H1 (cell line): ENCODE results near the gene CHMP6. TPM values are rescaled to one million over a fixed set of nuclear protein-coding genes. Genes with fewer than 3 reads are reported as not detected.
A peak's percentile ranks its signal among the peaks of the same experiment; 100 is the strongest.

Experiments used
- CTCF ChIA-PET: fragments of 300-600 bp; sonication (Branson Sonifier 250); formaldehyde crosslinking; loops from one replicate; lab custom pipeline; 2021; ENCODE audit not compliant: partially characterized antibody; lab: Charles Lee
- POLR2A ChIA-PET: fragments of 300-600 bp; sonication (Branson Sonifier 250); formaldehyde crosslinking; loops from one replicate; lab custom pipeline; 2021; ENCODE audit warnings: inconsistent platforms; ENCODE audit not compliant: partially characterized antibody; lab: Charles Lee
- DNase-seq, 2 experiments: peaks; one replicate each; pipeline versions ENCODE4 v3.0.0 to v3.0.0-alpha.2; 2010 to 2022; ENCODE audit warnings: low spot score in 2 of 2, low read depth in 1 of 2, mixed read lengths in 1 of 2
- FAIRE-seq: peaks from 2 replicates; lab custom pipeline; 2011; peaks lifted over from hg19 to GRCh38; lab: Jason Lieb, UNC
- H2AFZ ChIP-seq: 2 replicates; pipeline ENCODE4 v1.8.1; 2012; ENCODE audit warnings: low read length, inconsistent platforms
- H2AK5ac ChIP-seq: 2 replicates; pipeline ENCODE4 v1.6.1; 2013; ENCODE audit warnings: low read depth, low read length
- H2BK120ac ChIP-seq: replicated peaks from 2 replicates; pipeline ENCODE3; 2013; ENCODE audit warnings: low read depth, low read length, inconsistent platforms
- H2BK12ac ChIP-seq: 2 replicates; pipeline ENCODE4 v1.6.1; 2013; ENCODE audit warnings: low read depth, low read length
- H2BK15ac ChIP-seq: 2 replicates; pipeline ENCODE4 v1.6.1; 2013; ENCODE audit warnings: low read length
- H2BK20ac ChIP-seq: 2 replicates; pipeline ENCODE4 v1.6.1; 2013; ENCODE audit warnings: low read length
- H2BK5ac ChIP-seq: 2 replicates; pipeline ENCODE4 v1.6.1; 2013; ENCODE audit warnings: low read depth, low read length
- H3K14ac ChIP-seq: 2 replicates; pipeline ENCODE4 v1.6.1; 2013; ENCODE audit warnings: inconsistent platforms; ENCODE audit not compliant: insufficient read length
- H3K18ac ChIP-seq: 2 replicates; pipeline ENCODE4 v1.6.1; 2013; ENCODE audit warnings: low read length; ENCODE audit errors: extremely low read depth
- H3K23ac ChIP-seq: 2 replicates; pipeline ENCODE4 v1.6.1; 2013; ENCODE audit warnings: inconsistent platforms; ENCODE audit not compliant: insufficient read length
- H3K23me2 ChIP-seq: 2 replicates; pipeline ENCODE4 v1.6.1; 2013; ENCODE audit warnings: low read depth, low read length
- H3K27ac ChIP-seq: 2 replicates; pipeline ENCODE4 v1.6.1; 2011; ENCODE audit warnings: low read depth, low read length, inconsistent platforms
- H3K27me3 ChIP-seq, 4 experiments: replicated peaks in 1 of 4; 1 replicate in 1 of 4; 2 replicates in 3 of 4; pipeline versions ENCODE4 v1.6.1 to v1.8.1; 2011 to 2013; ENCODE audit warnings: low read length in 3 of 4, mild to moderate bottlenecking in 3 of 4, inconsistent platforms in 2 of 4, mixed read lengths in 2 of 4, moderate library complexity in 1 of 4; ENCODE audit not compliant: control insufficient read depth in 3 of 4, insufficient read depth in 3 of 4; ENCODE audit errors: extremely low read depth in 1 of 4
- H3K36me3 ChIP-seq, 4 experiments: 2 replicates each; pipeline versions ENCODE4 v1.6.1 to v1.8.1; 2011 to 2013; ENCODE audit warnings: mild to moderate bottlenecking in 4 of 4, low read length in 3 of 4, moderate library complexity in 2 of 4, control low read depth in 1 of 4, inconsistent platforms in 1 of 4; ENCODE audit not compliant: insufficient read depth in 4 of 4, control insufficient read depth in 2 of 4
- H3K4ac ChIP-seq: replicated peaks from 2 replicates; pipeline ENCODE3; 2013; ENCODE audit warnings: low read length, low read depth, mixed read lengths, inconsistent platforms; ENCODE audit not compliant: insufficient read length
- H3K4me1 ChIP-seq, 4 experiments: replicated peaks in 1 of 4; 1 replicate in 1 of 4; 2 replicates in 3 of 4; pipeline versions ENCODE4 v1.6.1 to v1.8.1; 2011 to 2013; ENCODE audit warnings: low read length in 3 of 4, inconsistent platforms in 2 of 4, mixed read lengths in 1 of 4; ENCODE audit not compliant: insufficient read depth in 4 of 4, control insufficient read depth in 3 of 4
- H3K4me2 ChIP-seq, 2 experiments: 2 replicates each; pipeline versions ENCODE4 v1.6.1 to v1.8.1; 2011 to 2013; ENCODE audit warnings: low read depth in 2 of 2, low read length in 2 of 2, control low read depth in 1 of 2, inconsistent platforms in 1 of 2, mild to moderate bottlenecking in 1 of 2; ENCODE audit not compliant: insufficient read depth in 1 of 2
- H3K4me3 ChIP-seq, 4 experiments: fragments of 200-600, 300-600 bp in 1 of 4; sonication (generic), shearing (Covaris generic), sonication (Bioruptor Twin) in 1 of 4; 2 replicates each; pipeline versions ENCODE4 v1.5.1 to v1.8.1; 2011 to 2016; ENCODE audit warnings: low read length in 4 of 4, low read depth in 3 of 4, control low read depth in 2 of 4, inconsistent platforms in 2 of 4, mild to moderate bottlenecking in 2 of 4, mixed read lengths in 1 of 4, moderate library complexity in 1 of 4; ENCODE audit not compliant: insufficient read depth in 2 of 4; ENCODE audit errors: extremely low read depth in 1 of 4
- H3K56ac ChIP-seq: replicated peaks from 2 replicates; pipeline ENCODE3; 2013; ENCODE audit warnings: low read depth, mild to moderate bottlenecking, mixed read lengths, low read length, inconsistent platforms; ENCODE audit not compliant: insufficient read length
- H3K79me1 ChIP-seq: 2 replicates; pipeline ENCODE4 v1.6.1; 2013; ENCODE audit warnings: low read depth, low read length, control low read depth
- H3K79me2 ChIP-seq, 2 experiments: 2 replicates each; pipeline versions ENCODE4 v1.6.1 to v1.8.1; 2012 to 2013; ENCODE audit warnings: low read length in 2 of 2, mild to moderate bottlenecking in 2 of 2, inconsistent platforms in 1 of 2; ENCODE audit not compliant: insufficient read depth in 2 of 2, control insufficient read depth in 1 of 2
- H3K9ac ChIP-seq, 4 experiments: replicated peaks in 1 of 4; 1 replicate in 1 of 4; 2 replicates in 3 of 4; pipeline versions ENCODE4 v1.6.1 to v1.8.1; 2011 to 2013; ENCODE audit warnings: low read depth in 3 of 4, low read length in 3 of 4, control low read depth in 2 of 4, mild to moderate bottlenecking in 2 of 4, moderate library complexity in 2 of 4, inconsistent platforms in 1 of 4; ENCODE audit errors: extremely low read depth in 1 of 4
- H3K9me3 ChIP-seq, 2 experiments: 2 replicates each; pipeline versions ENCODE4 v1.6.1 to v1.8.1; 2012 to 2013; ENCODE audit warnings: mild to moderate bottlenecking in 2 of 2, moderate library complexity in 2 of 2, control low read depth in 1 of 2, inconsistent platforms in 1 of 2, low read depth in 1 of 2, low read length in 1 of 2, mixed read lengths in 1 of 2; ENCODE audit not compliant: insufficient read depth in 2 of 2
- H4K20me1 ChIP-seq, 2 experiments: replicated peaks in 1 of 2; 2 replicates each; pipeline versions ENCODE3 to v1.8.1; 2011 to 2013; ENCODE audit warnings: inconsistent platforms in 2 of 2, low read length in 2 of 2, mild to moderate bottlenecking in 1 of 2; ENCODE audit not compliant: insufficient read depth in 2 of 2, control insufficient read depth in 1 of 2
- H4K5ac ChIP-seq: 2 replicates; pipeline ENCODE4 v1.6.1; 2013; ENCODE audit warnings: low read length, low read depth, mixed read lengths, inconsistent platforms; ENCODE audit not compliant: insufficient read length
- H4K8ac ChIP-seq: 2 replicates; pipeline ENCODE4 v1.8.0; 2013; ENCODE audit warnings: mild to moderate bottlenecking, moderate library complexity, low read length, inconsistent platforms; ENCODE audit not compliant: insufficient read depth; ENCODE audit errors: extremely low read depth
- H4K91ac ChIP-seq: replicated peaks from 2 replicates; pipeline ENCODE3; 2013; ENCODE audit warnings: low read length, mixed read lengths, inconsistent platforms; ENCODE audit not compliant: insufficient read length
- CEBPB ChIP-seq: IDR thresholded peaks from 2 replicates; pipeline ENCODE4 v1.6.1; 2012; ENCODE audit warnings: low read depth, low read length
- CHD1 ChIP-seq: IDR thresholded peaks from 2 replicates; pipeline ENCODE4 v1.6.1; 2012; ENCODE audit warnings: low read depth, low read length, improper control_type of control experiment
- EGR1 ChIP-seq: IDR thresholded peaks from 2 replicates; pipeline ENCODE4 v1.6.1; 2011; ENCODE audit warnings: low read depth, low read length, borderline replicate concordance
- GABPA ChIP-seq: IDR thresholded peaks from 2 replicates; pipeline ENCODE4 v1.6.1; 2011; ENCODE audit warnings: mild to moderate bottlenecking, low read length, moderate library complexity, borderline replicate concordance; ENCODE audit not compliant: insufficient read depth
- KDM1A ChIP-seq: fragments of 200-600, 300-600 bp; sonication (generic); IDR thresholded peaks from 2 replicates; pipeline ENCODE4 v1.7.1; 2016; ENCODE audit warnings: mild to moderate bottlenecking, low read length, borderline replicate concordance
- POLR2A ChIP-seq, 2 experiments: IDR thresholded peaks; 1 replicate in 1 of 2; 2 replicates in 1 of 2; pipeline ENCODE4 v1.6.1; 2011; ENCODE audit warnings: low read depth in 2 of 2, low read length in 2 of 2, mild to moderate bottlenecking in 2 of 2; ENCODE audit errors: control extremely low read depth in 1 of 2
- SIRT6 ChIP-seq: IDR thresholded peaks from one replicate; pipeline ENCODE4 v1.7.1; 2012; ENCODE audit warnings: low read length, inconsistent platforms
- SP2 ChIP-seq: IDR thresholded peaks from 2 replicates; pipeline ENCODE4 v1.6.1; 2012; ENCODE audit warnings: mild to moderate bottlenecking, low read length, inconsistent platforms
- SRF ChIP-seq: IDR thresholded peaks from 2 replicates; pipeline ENCODE4 v1.6.1; 2011; ENCODE audit warnings: mild to moderate bottlenecking, low read depth, low read length, moderate library complexity
- TAF1 ChIP-seq: IDR thresholded peaks from 2 replicates; pipeline ENCODE4 v1.6.1; 2011; ENCODE audit warnings: mild to moderate bottlenecking, low read depth, low read length
- WGBS, 2 experiments: shearing (Covaris generic) in 1 of 2; methylation state at CpG; one replicate each; pipeline versions ENCODE4 v1.1.6 to v1.1.7; 2013 to 2015; ENCODE audit warnings: low lambda C conversion rate in 2 of 2, mixed read lengths in 2 of 2, inconsistent platforms in 1 of 2, low coverage in 1 of 2, missing lambda C conversion rate in 1 of 2; ENCODE audit not compliant: insufficient replicate concordance in 2 of 2, insufficient coverage in 1 of 2, insufficient read length in 1 of 2; ENCODE audit errors: extremely low coverage in 1 of 2, missing lambda C conversion rate in 1 of 2; 5-methylcytosine and 5-hydroxymethylcytosine counted together
- polyA plus RNA-seq, 7 experiments: library from polyadenylated mRNA; depleted of rRNA in 3 of 7; stranded (reverse) in 5 of 7; unstranded in 2 of 7; fragments of >200 nt in 5 of 7; fragments of 200-250 nt in 2 of 7; gene quantifications; 1 replicate in 5 of 7; 2 replicates in 1 of 7; 4 replicates in 1 of 7; pipeline versions ENCODE4 v1.2.1 to v1.2.3, GENCODE V29; 2011 to 2013; ENCODE audit warnings: missing spikeins in 2 of 7, mixed read lengths in 2 of 7
- total RNA-seq: library from RNA; stranded (reverse); fragmentation: NEBNext Ultra II Directional; extraction: Animal tissue kit (Norgen Biotek cat#: 25700); gene quantifications from 2 replicates; pipeline ENCODE4 v1.2.1, GENCODE V29; 2021
- TF ChIP-seq, protein P1 (sequence below): IDR thresholded peaks from 2 replicates; pipeline ENCODE4 v1.6.1; 2012; ENCODE audit warnings: inconsistent platforms

Gene CHMP6
- total and polyA plus RNA-seq, 2 of the 8 experiments (the other 6 are each of a cell fraction or from before 2014, with no cell fraction given), result 15.7 to 24.3 TPM

DNA sequence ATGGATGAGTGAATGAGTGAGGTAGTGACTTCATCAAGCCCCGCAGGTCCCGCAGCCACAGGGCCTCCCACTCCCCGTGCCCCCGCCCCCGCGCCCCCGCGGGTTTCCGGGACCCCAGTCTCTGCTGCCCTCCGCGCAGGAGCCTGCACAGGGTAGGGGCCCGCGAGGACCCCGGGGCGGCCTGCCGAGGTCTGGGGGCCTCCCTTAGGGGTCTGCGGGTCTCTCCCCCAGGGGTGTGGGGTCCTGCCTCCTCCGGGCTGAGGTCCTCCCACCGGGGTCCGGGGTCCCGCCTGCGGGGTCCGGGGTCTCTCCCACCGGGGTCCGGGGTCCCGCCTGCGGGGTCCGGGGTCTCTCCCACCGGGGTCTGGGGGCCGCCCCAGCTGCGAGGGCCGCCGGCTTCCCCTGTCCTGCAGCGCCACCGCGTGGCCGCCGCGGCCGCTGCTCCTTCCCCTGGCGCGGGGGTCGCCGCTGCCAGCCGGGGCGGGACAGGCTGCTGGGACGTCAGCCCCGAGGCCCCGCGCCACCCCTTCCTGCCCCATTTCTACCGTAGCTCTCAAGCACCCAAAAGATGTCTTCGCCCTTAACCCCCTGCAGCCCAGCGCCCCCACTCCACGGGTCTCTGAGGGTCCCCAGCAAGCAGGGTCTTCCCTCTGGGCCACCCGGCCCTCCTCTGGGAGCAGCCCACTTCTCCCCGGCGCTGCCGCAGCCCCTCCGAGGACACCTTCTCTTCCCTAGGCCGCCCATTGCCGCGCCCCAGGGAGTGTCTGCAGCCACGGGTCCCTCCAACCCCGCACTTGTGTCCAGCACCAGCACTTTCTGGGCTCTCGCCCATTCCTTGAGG lies 10.4 kb upstream of the CHMP6 start:
- H3K4me2 ChIP-seq, result peak overlapping the region; percentile 1 to 72; a peak in 3 of 4 replicates
- peaks cover 0 to 8% (median 1%) of the 10 kb centered on the region in 4 experiments; a peak in 4 of 7 replicates for H3K4me1 ChIP-seq
- no peak overlapping the region for H3K4ac ChIP-seq
- DNase-seq, result peak in 1 of 2 experiments; percentile 91
- peak overlapping the region; percentile 56; the same call in 1 of the 2 replicates for H2AFZ ChIP-seq
- H3K79me2 ChIP-seq, result no peaks in the 10 kb centered on the region
- H4K20me1 ChIP-seq, result no peaks in the 10 kb centered on the region
- H2BK15ac ChIP-seq, result no peak overlapping the region
- peak overlapping the region; percentile 87 for H4K8ac ChIP-seq
- no peak overlapping the region for H3K56ac ChIP-seq
- H3K36me3 ChIP-seq, result no peaks in the 10 kb centered on the region
- H3K9ac ChIP-seq, result no peak overlapping the region
- H3K23me2 ChIP-seq, result peaks cover 6% of the 10 kb centered on the region; the same call in 1 of the 2 replicates
- no peak for FAIRE-seq
- no peaks in the 10 kb centered on the region for H3K9me3 ChIP-seq
- H2BK120ac ChIP-seq, result no peak overlapping the region
- peak overlapping the region; percentile 40 for H4K91ac ChIP-seq
- no peak overlapping the region for H3K23ac ChIP-seq
- no peak overlapping the region for H3K27ac ChIP-seq
- no peak overlapping the region for H2BK12ac ChIP-seq
- no peak overlapping the region for H2AK5ac ChIP-seq
- H2BK20ac ChIP-seq, result no peak overlapping the region
- peaks cover 0 to 9% (median 4%) of the 10 kb centered on the region in 4 experiments; a peak in 4 of 7 replicates for H3K27me3 ChIP-seq
- ChIA-PET POLR2A (no interaction called here), CTCF (interaction anchor here (0.6 to 1.9 kb wide), 9 partner anchors 10 to 553 kb away, joined by 3 to 7 read pairs (median 3); no protein-coding TSS in a partner anchor)
- no peaks in the 10 kb centered on the region for H3K79me1 ChIP-seq
- H4K5ac ChIP-seq, result no peak overlapping the region
- H2BK5ac ChIP-seq, result no peak overlapping the region
- 26% methylated on average over 25 of the region's 65 CpGs; no CpG with 5 or more reads in 1 of the 2 experiments for WGBS, 2 experiments
- peak overlapping the region in 3 of 4 experiments; percentile 19 to 56 (median 38); a peak in 5 of 8 replicates for H3K4me3 ChIP-seq
- H3K14ac ChIP-seq, result no peak overlapping the region
- H3K18ac ChIP-seq, result no peak overlapping the region; the same call in 1 of the 2 replicates
- TF ChIP-seq CEBPB (no peak), EGR1 (no peak), SP2 (no peak), CHD1 (no peak), KDM1A (no peak), GABPA (peak; percentile 75), TAF1 (no peak), SIRT6 (no peak), SRF (no peak), POLR2A (IDR thresholded peaks at IDR 0.05; ENCODE audit: control extremely low read depth in 1 of 2, low read depth in 2 of 2, low read length in 2 of 2) (no peak)
- TF ChIP-seq, protein P1, sequence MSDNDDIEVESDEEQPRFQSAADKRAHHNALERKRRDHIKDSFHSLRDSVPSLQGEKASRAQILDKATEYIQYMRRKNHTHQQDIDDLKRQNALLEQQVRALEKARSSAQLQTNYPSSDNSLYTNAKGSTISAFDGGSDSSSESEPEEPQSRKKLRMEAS, result no peak
